Ishikawa (cell line): ENCODE data around the gene TPD52L2.

ENCODE experiments used
- TAF1 ChIP-seq: IDR thresholded peaks from 2 replicates; pipeline ENCODE4 v1.6.1; 2012; ENCODE audit warnings: low read depth, mild to moderate bottlenecking
- TCF12 ChIP-seq: IDR thresholded peaks from 2 replicates; pipeline ENCODE4 v1.6.1; 2012; ENCODE audit warnings: low read depth

DNA sequence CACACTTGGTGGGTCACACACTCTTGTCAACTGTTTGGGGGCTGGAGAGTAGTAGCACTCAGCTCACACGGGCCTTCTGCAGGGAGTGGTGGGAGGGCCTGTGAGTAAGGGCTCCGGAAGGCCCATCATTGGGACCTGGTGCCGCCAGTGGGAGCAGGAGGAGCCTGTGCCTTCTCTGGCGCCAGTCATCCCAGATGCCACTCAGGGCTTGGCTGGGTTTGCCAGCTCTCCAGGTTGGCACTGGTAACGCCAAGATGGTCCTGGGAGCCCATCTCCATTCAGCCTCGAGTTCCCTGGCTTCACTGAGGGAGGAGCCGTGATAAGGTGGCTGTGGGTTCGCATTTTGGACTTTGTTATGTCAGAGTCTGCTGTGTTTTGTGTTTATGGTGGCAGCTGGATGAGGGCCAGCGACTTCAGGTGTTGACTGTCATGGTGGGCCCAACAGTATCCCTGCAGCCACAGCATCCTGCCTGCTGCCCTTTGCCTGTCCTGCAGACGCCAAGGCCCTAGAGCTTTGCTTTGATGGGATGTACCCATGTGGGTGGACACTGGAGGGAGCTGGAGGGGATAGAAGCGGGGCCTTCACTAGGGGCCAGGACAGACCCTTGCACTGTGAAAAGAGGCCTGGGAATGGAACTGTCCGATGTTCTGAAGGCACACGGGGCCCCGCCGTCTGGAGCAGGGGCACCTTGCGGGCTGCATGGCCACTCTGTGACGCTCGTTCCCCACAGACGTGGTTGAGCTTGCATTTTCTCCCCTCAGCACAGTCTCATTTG lies 16.6 kb downstream of the TPD52L2 start:
- no peak for TF ChIP-seq TCF12
- TF ChIP-seq TAF1: no peak
